Breast epithelium (tissue), 3 donors: ENCODE results near the gene GNAQ.

Source experiments
- CTCF ChIP-seq, 3 donors: fragments of 450-650 bp; IDR thresholded peaks; one replicate each; pipeline ENCODE4 v1.5.1; 2016 to 2017; ENCODE audit warnings: antibody characterized with exemption in 3 of 3, mild to moderate bottlenecking in 3 of 3, moderate library complexity in 3 of 3
- POLR2A ChIP-seq: fragments of 450-650 bp; IDR thresholded peaks from one replicate; pipeline ENCODE4 v1.6.1; 2016; ENCODE audit warnings: antibody characterized with exemption, mild to moderate bottlenecking, moderate library complexity
- POLR2AphosphoS5 ChIP-seq, 3 donors: sonication (generic); formaldehyde crosslinking; IDR thresholded peaks; one replicate each; pipeline ENCODE4 v1.6.1; 2017; ENCODE audit warnings: antibody characterized with exemption in 3 of 3

- TF ChIP-seq POLR2A (no peak), CTCF (IDR thresholded peaks at IDR 0.05) (no peak), POLR2AphosphoS5 (IDR thresholded peaks at IDR 0.05) (no peak)
These were observed 184.0 kb downstream of the GNAQ start for GRCh38 chr9:77847626-77848025.
